WTC11 (cell line): ENCODE data around the gene JADE1. TPM values are rescaled to one million over a fixed set of nuclear protein-coding genes. Genes with fewer than 3 reads are reported as not detected.

ENCODE experiments used
- ATAC-seq: fragments of 200-7000 bp; cut with Tn5 transposase; 2 replicates; pipeline ENCODE4 v1.10.0; 2021; ENCODE audit warnings: mild to moderate bottlenecking, moderate library complexity
- CTCF ChIA-PET: fragments of 300-600 bp; sonication (Branson Sonifier 250); formaldehyde crosslinking; loops from one replicate; lab custom pipeline; 2021; ENCODE audit warnings: antibody characterized with exemption; lab: Charles Lee
- POLR2A ChIA-PET: fragments of 350-600 bp; sonication (Branson Sonifier 250); formaldehyde crosslinking; loops from one replicate; lab custom pipeline; 2021; ENCODE audit warnings: antibody characterized with exemption; lab: Charles Lee
- DNase-seq: peaks from one replicate; pipeline ENCODE4 v3.0.0; 2021; ENCODE audit warnings: low spot score
- H3K27ac Mint-ChIP-seq: 2 replicates; pipeline ENCODE4 v1.8.0; 2021; ENCODE audit warnings: mixed read lengths
- H3K27me3 Mint-ChIP-seq: 2 replicates; pipeline ENCODE4 v1.8.0; 2021; ENCODE audit warnings: low read depth, mild to moderate bottlenecking, moderate library complexity, mixed read lengths
- H3K36me3 Mint-ChIP-seq: 2 replicates; pipeline ENCODE4 v1.8.0; 2021; ENCODE audit warnings: mixed read lengths
- H3K4me1 Mint-ChIP-seq: 2 replicates; pipeline ENCODE4 v1.8.0; 2022; ENCODE audit warnings: mixed read lengths
- H3K4me3 Mint-ChIP-seq: 2 replicates; pipeline ENCODE4 v1.8.0; 2021; ENCODE audit warnings: mild to moderate bottlenecking, moderate library complexity, mixed read lengths
- H3K9me3 Mint-ChIP-seq: 2 replicates; pipeline ENCODE4 v1.8.0; 2021; ENCODE audit warnings: mixed read lengths
- CREB1 ChIP-seq: sonication (generic); formaldehyde crosslinking; IDR thresholded peaks from 2 replicates; pipeline ENCODE4 v1.8.0; 2023; ENCODE audit warnings: mild to moderate bottlenecking, missing genetic modification reagents
- ELF4 ChIP-seq: sonication (generic); formaldehyde crosslinking; IDR thresholded peaks from 2 replicates; pipeline ENCODE4 v1.8.1; 2022; ENCODE audit warnings: low read depth, mild to moderate bottlenecking, moderate library complexity, missing genetic modification reagents
- EMX1 ChIP-seq: fragments of 250-450 bp; sonication (Bioruptor Pico); IDR thresholded peaks from 2 replicates; pipeline ENCODE4 v1.8.0; 2021; ENCODE audit warnings: mild to moderate bottlenecking
- IRF2 ChIP-seq: sonication (generic); formaldehyde crosslinking; IDR thresholded peaks from 2 replicates; pipeline ENCODE4 v1.8.0; 2022; ENCODE audit warnings: low read depth, missing genetic modification reagents, borderline replicate concordance
- KAT7 ChIP-seq: sonication (generic); formaldehyde crosslinking; IDR thresholded peaks from 2 replicates; pipeline ENCODE4 v1.8.1; 2023; ENCODE audit warnings: missing genetic modification reagents, mild to moderate bottlenecking, borderline replicate concordance
- MYBL2 ChIP-seq: sonication (generic); formaldehyde crosslinking; IDR thresholded peaks from 2 replicates; pipeline ENCODE4 v1.8.1; 2023; ENCODE audit warnings: mild to moderate bottlenecking, moderate library complexity, missing genetic modification reagents
- NFYB ChIP-seq: sonication (generic); formaldehyde crosslinking; conservative IDR thresholded peaks from 2 replicates; pipeline ENCODE4 v1.8.0; 2022; ENCODE audit warnings: low read depth, missing genetic modification reagents
- ZNF263 ChIP-seq: sonication (generic); formaldehyde crosslinking; IDR thresholded peaks from 2 replicates; pipeline ENCODE4 v1.8.1; 2022; ENCODE audit warnings: low read depth, mild to moderate bottlenecking, moderate library complexity, missing genetic modification reagents
- ZNF416 ChIP-seq: fragments of 250-450 bp; sonication (Bioruptor Pico); IDR thresholded peaks from 2 replicates; pipeline ENCODE4 v1.9.0; 2021; ENCODE audit warnings: mild to moderate bottlenecking, inconsistent platforms
- total RNA-seq: library from RNA; stranded (reverse); gene quantifications from 3 replicates; pipeline ENCODE4 v1.2.3, GENCODE V29; 2021
- TF ChIP-seq, protein P1 (sequence below): fragments of 250-450 bp; sonication (Bioruptor Pico); IDR thresholded peaks from 2 replicates; pipeline ENCODE4 v1.9.0; 2021; ENCODE audit warnings: moderate library complexity, mild to moderate bottlenecking, inconsistent platforms, borderline replicate concordance
- TF ChIP-seq, protein P2 (sequence below): sonication (generic); formaldehyde crosslinking; IDR thresholded peaks from 2 replicates; pipeline ENCODE4 v1.8.1; 2022; ENCODE audit warnings: missing genetic modification reagents, borderline replicate concordance
- TF ChIP-seq, protein P3 (sequence below): sonication (generic); formaldehyde crosslinking; IDR thresholded peaks from 2 replicates; pipeline ENCODE4 v1.8.1; 2022; ENCODE audit warnings: low read depth, mild to moderate bottlenecking, moderate library complexity, missing genetic modification reagents, borderline replicate concordance
- TF ChIP-seq, protein P4 (sequence below): fragments of 250-450 bp; sonication (Bioruptor Pico); IDR thresholded peaks from 2 replicates; pipeline ENCODE4 v1.9.0; 2021; ENCODE audit warnings: mild to moderate bottlenecking, borderline replicate concordance
- TF ChIP-seq, protein P5 (sequence below): sonication (generic); formaldehyde crosslinking; IDR thresholded peaks from 2 replicates; pipeline ENCODE4 v1.8.1; 2023; ENCODE audit warnings: mild to moderate bottlenecking, missing genetic modification reagents
- TF ChIP-seq, protein P6 (sequence below): sonication (generic); formaldehyde crosslinking; IDR thresholded peaks from 2 replicates; pipeline ENCODE4 v1.8.1; 2023; ENCODE audit warnings: mild to moderate bottlenecking, missing genetic modification reagents, moderate library complexity
- TF ChIP-seq, protein P7 (sequence below): sonication (generic); formaldehyde crosslinking; IDR thresholded peaks from 2 replicates; pipeline ENCODE4 v1.8.0; 2022; ENCODE audit warnings: mild to moderate bottlenecking, missing genetic modification reagents
- TF ChIP-seq, protein P8 (sequence below): sonication (generic); formaldehyde crosslinking; IDR thresholded peaks from 2 replicates; pipeline ENCODE4 v1.8.1; 2023; ENCODE audit warnings: mild to moderate bottlenecking, missing genetic modification reagents, moderate library complexity
- TF ChIP-seq, protein P9 (sequence below): sonication (generic); formaldehyde crosslinking; IDR thresholded peaks from 2 replicates; pipeline ENCODE4 v1.8.0; 2022; ENCODE audit warnings: missing genetic modification reagents

The JADE1 gene
- total RNA-seq, 1 experiment from 2014 or later = 132 TPM

DNA sequence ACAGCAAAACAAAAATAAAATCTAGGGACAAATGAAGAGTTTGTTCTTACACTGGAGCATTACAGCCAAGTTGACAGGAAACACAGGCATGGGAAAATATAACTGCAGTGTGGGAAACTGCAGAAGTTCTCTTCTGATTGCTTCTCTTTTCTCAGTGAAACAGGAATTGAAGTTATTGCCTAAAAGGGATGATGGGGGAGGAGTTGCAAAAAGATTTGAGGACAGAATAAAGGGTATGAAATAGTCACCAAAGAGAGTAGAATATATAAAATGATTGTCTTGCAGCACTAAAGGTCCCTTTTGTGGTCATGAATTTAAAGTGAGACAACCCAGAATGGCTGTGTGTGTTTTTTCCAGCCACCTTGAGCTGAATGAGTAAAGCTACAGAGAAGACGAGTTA, 103.7 kb downstream of the JADE1 start (continued):
- TF ChIP-seq, protein P1, sequence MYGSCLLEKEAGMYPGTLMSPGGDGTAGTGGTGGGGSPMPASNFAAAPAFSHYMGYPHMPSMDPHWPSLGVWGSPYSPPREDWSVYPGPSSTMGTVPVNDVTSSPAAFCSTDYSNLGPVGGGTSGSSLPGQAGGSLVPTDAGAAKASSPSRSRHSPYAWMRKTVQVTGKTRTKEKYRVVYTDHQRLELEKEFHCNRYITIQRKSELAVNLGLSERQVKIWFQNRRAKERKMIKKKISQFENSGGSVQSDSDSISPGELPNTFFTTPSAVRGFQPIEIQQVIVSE = no peak
- TF ChIP-seq ELF4 (CRISPR knock-in tag) = no peak
- TF ChIP-seq, protein P2, sequence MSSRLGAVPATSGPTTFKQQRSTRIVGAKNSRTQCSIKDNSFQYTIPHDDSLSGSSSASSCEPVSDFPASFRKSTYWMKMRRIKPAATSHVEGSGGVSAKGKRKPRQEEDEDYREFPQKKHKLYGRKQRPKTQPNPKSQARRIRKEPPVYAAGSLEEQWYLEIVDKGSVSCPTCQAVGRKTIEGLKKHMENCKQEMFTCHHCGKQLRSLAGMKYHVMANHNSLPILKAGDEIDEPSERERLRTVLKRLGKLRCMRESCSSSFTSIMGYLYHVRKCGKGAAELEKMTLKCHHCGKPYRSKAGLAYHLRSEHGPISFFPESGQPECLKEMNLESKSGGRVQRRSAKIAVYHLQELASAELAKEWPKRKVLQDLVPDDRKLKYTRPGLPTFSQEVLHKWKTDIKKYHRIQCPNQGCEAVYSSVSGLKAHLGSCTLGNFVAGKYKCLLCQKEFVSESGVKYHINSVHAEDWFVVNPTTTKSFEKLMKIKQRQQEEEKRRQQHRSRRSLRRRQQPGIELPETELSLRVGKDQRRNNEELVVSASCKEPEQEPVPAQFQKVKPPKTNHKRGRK (CRISPR knock-in tag) = no peak

DNA sequence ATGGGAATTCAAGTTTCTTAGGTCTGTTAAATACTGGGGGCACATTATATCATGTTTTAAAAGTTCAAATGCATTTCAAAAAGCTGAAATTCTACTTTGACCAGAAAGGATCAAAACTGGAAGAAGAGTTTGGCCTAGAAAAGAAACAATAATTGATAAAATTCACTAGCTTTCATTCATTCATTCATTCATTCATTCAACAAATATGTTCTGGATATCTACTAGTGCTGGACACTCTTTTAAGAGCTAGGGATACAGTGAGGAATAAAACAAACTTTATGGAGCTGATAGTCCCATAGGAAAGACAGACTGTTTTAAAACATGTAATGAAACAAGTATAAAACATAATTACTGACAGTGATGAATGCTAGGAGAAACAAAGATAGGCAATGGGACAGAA, 106.0 kb downstream of the JADE1 start:
- Mint-ChIP-seq H3K27ac (no peak overlapping the region), H3K4me3 (no peak overlapping the region), H3K9me3 (no peaks in the 10 kb centered on the region), H3K4me1 (no peaks in the 10 kb centered on the region), H3K36me3 (no peaks in the 10 kb centered on the region), H3K27me3 (no peaks in the 10 kb centered on the region)
- CTCF ChIA-PET = no interaction called here
- ATAC-seq (no peak), DNase-seq (no peak)
- POLR2A ChIA-PET = no interaction called here
- TF ChIP-seq, protein P3, sequence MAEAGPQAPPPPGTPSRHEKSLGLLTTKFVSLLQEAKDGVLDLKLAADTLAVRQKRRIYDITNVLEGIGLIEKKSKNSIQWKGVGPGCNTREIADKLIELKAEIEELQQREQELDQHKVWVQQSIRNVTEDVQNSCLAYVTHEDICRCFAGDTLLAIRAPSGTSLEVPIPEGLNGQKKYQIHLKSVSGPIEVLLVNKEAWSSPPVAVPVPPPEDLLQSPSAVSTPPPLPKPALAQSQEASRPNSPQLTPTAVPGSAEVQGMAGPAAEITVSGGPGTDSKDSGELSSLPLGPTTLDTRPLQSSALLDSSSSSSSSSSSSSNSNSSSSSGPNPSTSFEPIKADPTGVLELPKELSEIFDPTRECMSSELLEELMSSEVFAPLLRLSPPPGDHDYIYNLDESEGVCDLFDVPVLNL (CRISPR knock-in tag) = no peak
- TF ChIP-seq ZNF263 (CRISPR knock-in tag) (no peak), CREB1 (no peak), EMX1 (CRISPR knock-in tag) (no peak), KAT7 (no peak), IRF2 (CRISPR knock-in tag) (no peak), MYBL2 (CRISPR knock-in tag) (no peak), ZNF416 (CRISPR knock-in tag) (no peak), NFYB (CRISPR knock-in tag) (no peak)
- TF ChIP-seq, protein P4, sequence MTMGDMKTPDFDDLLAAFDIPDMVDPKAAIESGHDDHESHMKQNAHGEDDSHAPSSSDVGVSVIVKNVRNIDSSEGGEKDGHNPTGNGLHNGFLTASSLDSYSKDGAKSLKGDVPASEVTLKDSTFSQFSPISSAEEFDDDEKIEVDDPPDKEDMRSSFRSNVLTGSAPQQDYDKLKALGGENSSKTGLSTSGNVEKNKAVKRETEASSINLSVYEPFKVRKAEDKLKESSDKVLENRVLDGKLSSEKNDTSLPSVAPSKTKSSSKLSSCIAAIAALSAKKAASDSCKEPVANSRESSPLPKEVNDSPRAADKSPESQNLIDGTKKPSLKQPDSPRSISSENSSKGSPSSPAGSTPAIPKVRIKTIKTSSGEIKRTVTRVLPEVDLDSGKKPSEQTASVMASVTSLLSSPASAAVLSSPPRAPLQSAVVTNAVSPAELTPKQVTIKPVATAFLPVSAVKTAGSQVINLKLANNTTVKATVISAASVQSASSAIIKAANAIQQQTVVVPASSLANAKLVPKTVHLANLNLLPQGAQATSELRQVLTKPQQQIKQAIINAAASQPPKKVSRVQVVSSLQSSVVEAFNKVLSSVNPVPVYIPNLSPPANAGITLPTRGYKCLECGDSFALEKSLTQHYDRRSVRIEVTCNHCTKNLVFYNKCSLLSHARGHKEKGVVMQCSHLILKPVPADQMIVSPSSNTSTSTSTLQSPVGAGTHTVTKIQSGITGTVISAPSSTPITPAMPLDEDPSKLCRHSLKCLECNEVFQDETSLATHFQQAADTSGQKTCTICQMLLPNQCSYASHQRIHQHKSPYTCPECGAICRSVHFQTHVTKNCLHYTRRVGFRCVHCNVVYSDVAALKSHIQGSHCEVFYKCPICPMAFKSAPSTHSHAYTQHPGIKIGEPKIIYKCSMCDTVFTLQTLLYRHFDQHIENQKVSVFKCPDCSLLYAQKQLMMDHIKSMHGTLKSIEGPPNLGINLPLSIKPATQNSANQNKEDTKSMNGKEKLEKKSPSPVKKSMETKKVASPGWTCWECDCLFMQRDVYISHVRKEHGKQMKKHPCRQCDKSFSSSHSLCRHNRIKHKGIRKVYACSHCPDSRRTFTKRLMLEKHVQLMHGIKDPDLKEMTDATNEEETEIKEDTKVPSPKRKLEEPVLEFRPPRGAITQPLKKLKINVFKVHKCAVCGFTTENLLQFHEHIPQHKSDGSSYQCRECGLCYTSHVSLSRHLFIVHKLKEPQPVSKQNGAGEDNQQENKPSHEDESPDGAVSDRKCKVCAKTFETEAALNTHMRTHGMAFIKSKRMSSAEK (CRISPR knock-in tag) = no peak
- TF ChIP-seq, protein P5, sequence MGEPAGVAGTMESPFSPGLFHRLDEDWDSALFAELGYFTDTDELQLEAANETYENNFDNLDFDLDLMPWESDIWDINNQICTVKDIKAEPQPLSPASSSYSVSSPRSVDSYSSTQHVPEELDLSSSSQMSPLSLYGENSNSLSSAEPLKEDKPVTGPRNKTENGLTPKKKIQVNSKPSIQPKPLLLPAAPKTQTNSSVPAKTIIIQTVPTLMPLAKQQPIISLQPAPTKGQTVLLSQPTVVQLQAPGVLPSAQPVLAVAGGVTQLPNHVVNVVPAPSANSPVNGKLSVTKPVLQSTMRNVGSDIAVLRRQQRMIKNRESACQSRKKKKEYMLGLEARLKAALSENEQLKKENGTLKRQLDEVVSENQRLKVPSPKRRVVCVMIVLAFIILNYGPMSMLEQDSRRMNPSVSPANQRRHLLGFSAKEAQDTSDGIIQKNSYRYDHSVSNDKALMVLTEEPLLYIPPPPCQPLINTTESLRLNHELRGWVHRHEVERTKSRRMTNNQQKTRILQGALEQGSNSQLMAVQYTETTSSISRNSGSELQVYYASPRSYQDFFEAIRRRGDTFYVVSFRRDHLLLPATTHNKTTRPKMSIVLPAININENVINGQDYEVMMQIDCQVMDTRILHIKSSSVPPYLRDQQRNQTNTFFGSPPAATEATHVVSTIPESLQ (CRISPR knock-in tag) = no peak
- TF ChIP-seq, protein P6, sequence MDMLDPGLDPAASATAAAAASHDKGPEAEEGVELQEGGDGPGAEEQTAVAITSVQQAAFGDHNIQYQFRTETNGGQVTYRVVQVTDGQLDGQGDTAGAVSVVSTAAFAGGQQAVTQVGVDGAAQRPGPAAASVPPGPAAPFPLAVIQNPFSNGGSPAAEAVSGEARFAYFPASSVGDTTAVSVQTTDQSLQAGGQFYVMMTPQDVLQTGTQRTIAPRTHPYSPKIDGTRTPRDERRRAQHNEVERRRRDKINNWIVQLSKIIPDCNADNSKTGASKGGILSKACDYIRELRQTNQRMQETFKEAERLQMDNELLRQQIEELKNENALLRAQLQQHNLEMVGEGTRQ (CRISPR knock-in tag) = no peak
- TF ChIP-seq, protein P7, sequence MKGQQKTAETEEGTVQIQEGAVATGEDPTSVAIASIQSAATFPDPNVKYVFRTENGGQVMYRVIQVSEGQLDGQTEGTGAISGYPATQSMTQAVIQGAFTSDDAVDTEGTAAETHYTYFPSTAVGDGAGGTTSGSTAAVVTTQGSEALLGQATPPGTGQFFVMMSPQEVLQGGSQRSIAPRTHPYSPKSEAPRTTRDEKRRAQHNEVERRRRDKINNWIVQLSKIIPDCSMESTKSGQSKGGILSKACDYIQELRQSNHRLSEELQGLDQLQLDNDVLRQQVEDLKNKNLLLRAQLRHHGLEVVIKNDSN (CRISPR knock-in tag) = no peak
- TF ChIP-seq, protein P8, sequence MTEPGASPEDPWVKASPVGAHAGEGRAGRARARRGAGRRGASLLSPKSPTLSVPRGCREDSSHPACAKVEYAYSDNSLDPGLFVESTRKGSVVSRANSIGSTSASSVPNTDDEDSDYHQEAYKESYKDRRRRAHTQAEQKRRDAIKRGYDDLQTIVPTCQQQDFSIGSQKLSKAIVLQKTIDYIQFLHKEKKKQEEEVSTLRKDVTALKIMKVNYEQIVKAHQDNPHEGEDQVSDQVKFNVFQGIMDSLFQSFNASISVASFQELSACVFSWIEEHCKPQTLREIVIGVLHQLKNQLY (CRISPR knock-in tag) = no peak
- TF ChIP-seq, protein P9, sequence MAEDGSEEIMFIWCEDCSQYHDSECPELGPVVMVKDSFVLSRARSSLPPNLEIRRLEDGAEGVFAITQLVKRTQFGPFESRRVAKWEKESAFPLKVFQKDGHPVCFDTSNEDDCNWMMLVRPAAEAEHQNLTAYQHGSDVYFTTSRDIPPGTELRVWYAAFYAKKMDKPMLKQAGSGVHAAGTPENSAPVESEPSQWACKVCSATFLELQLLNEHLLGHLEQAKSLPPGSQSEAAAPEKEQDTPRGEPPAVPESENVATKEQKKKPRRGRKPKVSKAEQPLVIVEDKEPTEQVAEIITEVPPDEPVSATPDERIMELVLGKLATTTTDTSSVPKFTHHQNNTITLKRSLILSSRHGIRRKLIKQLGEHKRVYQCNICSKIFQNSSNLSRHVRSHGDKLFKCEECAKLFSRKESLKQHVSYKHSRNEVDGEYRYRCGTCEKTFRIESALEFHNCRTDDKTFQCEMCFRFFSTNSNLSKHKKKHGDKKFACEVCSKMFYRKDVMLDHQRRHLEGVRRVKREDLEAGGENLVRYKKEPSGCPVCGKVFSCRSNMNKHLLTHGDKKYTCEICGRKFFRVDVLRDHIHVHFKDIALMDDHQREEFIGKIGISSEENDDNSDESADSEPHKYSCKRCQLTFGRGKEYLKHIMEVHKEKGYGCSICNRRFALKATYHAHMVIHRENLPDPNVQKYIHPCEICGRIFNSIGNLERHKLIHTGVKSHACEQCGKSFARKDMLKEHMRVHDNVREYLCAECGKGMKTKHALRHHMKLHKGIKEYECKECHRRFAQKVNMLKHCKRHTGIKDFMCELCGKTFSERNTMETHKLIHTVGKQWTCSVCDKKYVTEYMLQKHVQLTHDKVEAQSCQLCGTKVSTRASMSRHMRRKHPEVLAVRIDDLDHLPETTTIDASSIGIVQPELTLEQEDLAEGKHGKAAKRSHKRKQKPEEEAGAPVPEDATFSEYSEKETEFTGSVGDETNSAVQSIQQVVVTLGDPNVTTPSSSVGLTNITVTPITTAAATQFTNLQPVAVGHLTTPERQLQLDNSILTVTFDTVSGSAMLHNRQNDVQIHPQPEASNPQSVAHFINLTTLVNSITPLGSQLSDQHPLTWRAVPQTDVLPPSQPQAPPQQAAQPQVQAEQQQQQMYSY (CRISPR knock-in tag) = no peak
